GM23248 (cell line): Measurements from ENCODE around the gene FGF22. TPM values are rescaled to one million over a fixed set of nuclear protein-coding genes. Genes with fewer than 3 reads are reported as not detected.

Experiments
- DNase-seq: peaks from one replicate; pipeline ENCODE4 v3.0.0-alpha.2; 2015
- H2AFZ ChIP-seq: fragments of 200-600 bp; sonication (generic); 2 replicates; pipeline ENCODE4 v1.6.1; 2016; ENCODE audit warnings: antibody characterized with exemption
- H3F3A ChIP-seq: fragments of 200-600 bp; sonication (generic); 2 replicates; pipeline ENCODE4 v1.6.1; 2016; ENCODE audit warnings: mild to moderate bottlenecking, antibody characterized with exemption, mixed run types; ENCODE audit not compliant: insufficient read depth
- H3K27ac ChIP-seq: fragments of 200-600 bp; sonication (generic); 2 replicates; pipeline ENCODE4 v1.5.1; 2016; ENCODE audit warnings: mild to moderate bottlenecking
- H3K27me3 ChIP-seq: fragments of 200-600 bp; sonication (generic); replicated peaks from 2 replicates; pipeline ENCODE4 v1.6.1; 2016; ENCODE audit warnings: mild to moderate bottlenecking; ENCODE audit not compliant: insufficient read depth
- H3K36me3 ChIP-seq: fragments of 200-600 bp; sonication (generic); 2 replicates; pipeline ENCODE4 v1.6.1; 2016; ENCODE audit warnings: low read depth, mild to moderate bottlenecking
- H3K4me1 ChIP-seq: fragments of 200-600 bp; sonication (generic); 2 replicates; pipeline ENCODE4 v1.6.1; 2016; ENCODE audit warnings: mild to moderate bottlenecking; ENCODE audit not compliant: insufficient read depth
- H3K4me2 ChIP-seq: fragments of 200-600 bp; sonication (generic); one replicate; pipeline ENCODE4 v1.6.1; 2016; ENCODE audit warnings: mild to moderate bottlenecking; ENCODE audit not compliant: unreplicated experiment
- H3K4me3 ChIP-seq: fragments of 200-600 bp; sonication (generic); 2 replicates; pipeline ENCODE4 v1.5.1; 2016; ENCODE audit warnings: mild to moderate bottlenecking
- H3K79me2 ChIP-seq: fragments of 200-600 bp; sonication (generic); 2 replicates; pipeline ENCODE4 v1.6.1; 2016; ENCODE audit warnings: mild to moderate bottlenecking; ENCODE audit not compliant: insufficient read depth
- H3K9ac ChIP-seq: fragments of 200-600 bp; sonication (generic); 2 replicates; pipeline ENCODE4 v1.6.1; 2016; ENCODE audit warnings: mild to moderate bottlenecking
- H3K9me2 ChIP-seq: fragments of 200-600 bp; sonication (generic); 2 replicates; pipeline ENCODE4 v1.6.1; 2016; ENCODE audit warnings: mixed run types, mild to moderate bottlenecking, moderate library complexity; ENCODE audit not compliant: insufficient read depth
- H3K9me3 ChIP-seq: fragments of 200-600 bp; sonication (generic); one replicate; pipeline ENCODE4 v1.6.1; 2017; ENCODE audit warnings: low read depth
- H4K20me1 ChIP-seq: fragments of 200-600 bp; sonication (generic); 2 replicates; pipeline ENCODE4 v1.6.0; 2016; ENCODE audit not compliant: insufficient read depth
- EZH2 ChIP-seq: fragments of 200-600 bp; sonication (generic); IDR thresholded peaks from 2 replicates; pipeline ENCODE4 v1.6.1; 2018; ENCODE audit warnings: antibody characterized with exemption, mild to moderate bottlenecking; ENCODE audit not compliant: insufficient read depth, poor library complexity, severe bottlenecking
- EZH2phosphoT487 ChIP-seq: fragments of 200-600 bp; sonication (generic); IDR thresholded peaks from 2 replicates; pipeline ENCODE4 v1.6.1; 2018; ENCODE audit warnings: antibody characterized with exemption, moderate library complexity, mild to moderate bottlenecking, low read depth; ENCODE audit not compliant: insufficient read depth
- WGBS, 2 experiments: methylation state at CpG; one replicate each; pipeline ENCODE4 v1.1.6; 2015 to 2017; ENCODE audit warnings: low lambda C conversion rate in 2 of 2, low coverage in 1 of 2; ENCODE audit errors: missing lambda C conversion rate in 2 of 2; 5-methylcytosine and 5-hydroxymethylcytosine counted together
- in situ Hi-C: fragments of 300-500 bp; cut with MboI; formaldehyde crosslinking; loops from 2 replicates; pipeline ENCODE4 v1.15.0; 2020
- polyA plus RNA-seq: library from polyadenylated mRNA; unstranded; fragments of >200 nt; fragmentation: Nextera tagmentation; extraction: Ambion mirVana; gene quantifications from 2 replicates; pipeline ENCODE4 v1.2.1, GENCODE V29; 2016
- total RNA-seq: library from RNA; depleted of rRNA; stranded (reverse); fragments of >200 nt; shearing (Covaris generic); gene quantifications from 2 replicates; pipeline ENCODE4 v1.2.3, GENCODE V29; 2014

The FGF22 gene
- total and polyA plus RNA-seq, 2 experiments from 2014 or later, result 1.2 TPM; not detected in 1

- Histone ChIP-seq H3K27me3 (no peaks in the 10 kb centered on the region), H3K36me3 (no peaks in the 10 kb centered on the region), H3K9me3 (no peaks in the 10 kb centered on the region), H3K9me2 (no peaks in the 10 kb centered on the region), H3K9ac (peak overlapping the region; percentile 96), H2AFZ (no peak overlapping the region), H3K4me1 (peaks cover 25% of the 10 kb centered on the region), H3K79me2 (peaks cover 86% of the 10 kb centered on the region), H3K27ac (peak overlapping the region; percentile 91), H3K4me3 (peak overlapping the region; percentile 66), H4K20me1 (no peaks in the 10 kb centered on the region), H3F3A (peaks cover 10% of the 10 kb centered on the region; the same call in 1 of the 2 replicates), H3K4me2 (peak overlapping the region; percentile 71)
- TF ChIP-seq EZH2 (no peak), EZH2phosphoT487 (no peak)
- in situ Hi-C loops, result no loop called here
- peak; percentile 98 for DNase-seq
- WGBS, 2 experiments, result 5 to 13% methylated on average over 38 to 45 of the region's 50 CpGs
Observed at GRCh38 chr19:658916-659839, 19.5 kb downstream of the FGF22 start.

GRCh38 chr19:660793-661426, 21.2 kb downstream of the FGF22 start:
- H4K20me1 ChIP-seq, result no peaks in the 10 kb centered on the region
- peaks cover 10% of the 10 kb centered on the region; the same call in 1 of the 2 replicates for H3F3A ChIP-seq
- H3K4me2 ChIP-seq, result peak overlapping the region; percentile 99
- no peak for TF ChIP-seq EZH2phosphoT487
- TF ChIP-seq EZH2, result no peak
- H3K9ac ChIP-seq, result peak overlapping the region; percentile 96
- peak overlapping the region; percentile 90 for H3K4me3 ChIP-seq
- no peaks in the 10 kb centered on the region for H3K9me3 ChIP-seq
- H3K27ac ChIP-seq, result peak overlapping the region; percentile 91
- no peaks in the 10 kb centered on the region for H3K9me2 ChIP-seq
- 51 to 58% methylated on average over 18 to 20 of the region's 20 CpGs for WGBS, 2 experiments
- H2AFZ ChIP-seq, result no peak overlapping the region
- peaks cover 25% of the 10 kb centered on the region for H3K4me1 ChIP-seq
- no peaks in the 10 kb centered on the region for H3K27me3 ChIP-seq
- in situ Hi-C loops, result no loop called here
- no peak for DNase-seq
- peaks cover 68% of the 10 kb centered on the region for H3K79me2 ChIP-seq
- no peaks in the 10 kb centered on the region for H3K36me3 ChIP-seq

GRCh38 chr19:661427-662196, 21.9 kb downstream of the FGF22 start:
- in situ Hi-C loops, result no loop called here
- H3K79me2 ChIP-seq, result peaks cover 61% of the 10 kb centered on the region
- no peaks in the 10 kb centered on the region for H3K27me3 ChIP-seq
- TF ChIP-seq EZH2 (no peak), EZH2phosphoT487 (no peak)
- no peaks in the 10 kb centered on the region for H3K9me2 ChIP-seq
- H3F3A ChIP-seq, result peaks cover 10% of the 10 kb centered on the region; the same call in 1 of the 2 replicates
- H3K4me3 ChIP-seq, result peak overlapping the region; percentile 90
- 7 to 9% methylated on average over 31 of the region's 31 CpGs for WGBS, 2 experiments
- H3K27ac ChIP-seq, result peak overlapping the region; percentile 91
- peak overlapping the region; percentile 96 for H3K9ac ChIP-seq
- H3K4me1 ChIP-seq, result peaks cover 25% of the 10 kb centered on the region
- H3K36me3 ChIP-seq, result no peaks in the 10 kb centered on the region
- DNase-seq, result peak; percentile 68
- no peaks in the 10 kb centered on the region for H3K9me3 ChIP-seq
- H4K20me1 ChIP-seq, result no peaks in the 10 kb centered on the region
- H3K4me2 ChIP-seq, result peak overlapping the region; percentile 99
- H2AFZ ChIP-seq, result no peak overlapping the region
